GM23248 (cell line): Measurements from ENCODE around the gene TTC28.

ENCODE experiments used
- EZH2 ChIP-seq: fragments of 200-600 bp; sonication (generic); IDR thresholded peaks from 2 replicates; pipeline ENCODE4 v1.6.1; 2018; ENCODE audit warnings: antibody characterized with exemption, mild to moderate bottlenecking; ENCODE audit not compliant: insufficient read depth, poor library complexity, severe bottlenecking
- EZH2phosphoT487 ChIP-seq: fragments of 200-600 bp; sonication (generic); IDR thresholded peaks from 2 replicates; pipeline ENCODE4 v1.6.1; 2018; ENCODE audit warnings: antibody characterized with exemption, moderate library complexity, mild to moderate bottlenecking, low read depth; ENCODE audit not compliant: insufficient read depth

- TF ChIP-seq EZH2phosphoT487 (no peak), EZH2 (no peak)
These were observed 273.4 kb downstream of the TTC28 start for GRCh38 chr22:28406246-28406645.
